Fibroblast of pulmonary artery (primary cell): ENCODE results near the gene RBM28.

Source experiments
- DNase-seq: peaks from one replicate; pipeline ENCODE4 v3.0.0-alpha.2; 2010; ENCODE audit warnings: low read depth
- H3K4me3 ChIP-seq: replicated peaks from 2 replicates; pipeline ENCODE4 v1.5.1; 2011; ENCODE audit warnings: low read depth, mild to moderate bottlenecking, control low read depth, low read length, moderate library complexity
- TF ChIP-seq, protein P1 (sequence below): IDR thresholded peaks from 2 replicates; pipeline ENCODE4 v1.5.1; 2011; ENCODE audit warnings: mild to moderate bottlenecking, control low read depth, low read length, inconsistent platforms; ENCODE audit errors: missing control alignments

Gene RBM28

DNA sequence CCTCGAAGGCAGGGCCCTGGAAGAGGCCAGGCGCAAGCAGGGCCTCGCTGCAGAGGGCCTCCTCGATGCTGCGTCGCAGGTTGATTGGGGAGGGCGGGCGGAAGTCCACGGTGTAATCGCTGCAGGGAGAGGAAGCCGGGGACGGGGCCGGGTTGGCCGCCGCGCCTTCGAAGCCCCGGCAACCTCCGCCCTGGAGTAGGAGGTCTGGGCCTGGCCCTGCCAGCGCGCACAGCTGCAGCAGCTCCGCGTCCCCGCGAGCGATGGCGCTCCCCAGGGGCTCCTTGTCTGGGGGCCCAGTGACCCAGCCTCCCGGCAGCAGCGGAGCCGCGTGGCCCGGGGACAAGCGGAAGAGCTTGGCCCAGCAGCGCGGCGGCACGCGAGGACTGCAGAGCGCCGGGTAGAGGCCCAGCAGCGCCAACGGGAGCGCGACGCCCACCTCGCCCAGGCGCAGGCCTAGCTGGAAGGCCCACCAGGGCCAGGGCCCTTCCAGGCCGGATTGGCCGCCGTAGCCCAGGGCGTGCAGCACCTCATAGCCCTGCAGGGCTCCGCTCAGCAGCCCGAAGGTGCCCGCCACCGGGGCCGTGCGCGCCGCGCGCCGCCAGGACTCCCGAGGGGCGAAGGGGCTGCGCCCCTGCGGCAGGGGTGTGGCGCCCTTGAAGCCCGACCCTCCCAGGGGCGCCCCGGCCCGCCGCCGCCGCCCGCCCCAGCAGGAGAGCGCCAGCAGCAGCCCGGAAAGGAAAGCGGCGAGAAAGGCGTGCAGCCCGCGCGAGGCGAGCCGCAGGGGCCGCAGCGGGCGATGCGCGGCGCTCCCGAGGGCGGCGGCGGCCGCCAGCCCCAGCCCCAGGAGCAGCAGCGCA lies 7.8 kb upstream of the RBM28 start:
- no peak overlapping the region for H3K4me3 ChIP-seq
- TF ChIP-seq, protein P1, sequence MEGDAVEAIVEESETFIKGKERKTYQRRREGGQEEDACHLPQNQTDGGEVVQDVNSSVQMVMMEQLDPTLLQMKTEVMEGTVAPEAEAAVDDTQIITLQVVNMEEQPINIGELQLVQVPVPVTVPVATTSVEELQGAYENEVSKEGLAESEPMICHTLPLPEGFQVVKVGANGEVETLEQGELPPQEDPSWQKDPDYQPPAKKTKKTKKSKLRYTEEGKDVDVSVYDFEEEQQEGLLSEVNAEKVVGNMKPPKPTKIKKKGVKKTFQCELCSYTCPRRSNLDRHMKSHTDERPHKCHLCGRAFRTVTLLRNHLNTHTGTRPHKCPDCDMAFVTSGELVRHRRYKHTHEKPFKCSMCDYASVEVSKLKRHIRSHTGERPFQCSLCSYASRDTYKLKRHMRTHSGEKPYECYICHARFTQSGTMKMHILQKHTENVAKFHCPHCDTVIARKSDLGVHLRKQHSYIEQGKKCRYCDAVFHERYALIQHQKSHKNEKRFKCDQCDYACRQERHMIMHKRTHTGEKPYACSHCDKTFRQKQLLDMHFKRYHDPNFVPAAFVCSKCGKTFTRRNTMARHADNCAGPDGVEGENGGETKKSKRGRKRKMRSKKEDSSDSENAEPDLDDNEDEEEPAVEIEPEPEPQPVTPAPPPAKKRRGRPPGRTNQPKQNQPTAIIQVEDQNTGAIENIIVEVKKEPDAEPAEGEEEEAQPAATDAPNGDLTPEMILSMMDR: no peak
- DNase-seq: no peak

DNA sequence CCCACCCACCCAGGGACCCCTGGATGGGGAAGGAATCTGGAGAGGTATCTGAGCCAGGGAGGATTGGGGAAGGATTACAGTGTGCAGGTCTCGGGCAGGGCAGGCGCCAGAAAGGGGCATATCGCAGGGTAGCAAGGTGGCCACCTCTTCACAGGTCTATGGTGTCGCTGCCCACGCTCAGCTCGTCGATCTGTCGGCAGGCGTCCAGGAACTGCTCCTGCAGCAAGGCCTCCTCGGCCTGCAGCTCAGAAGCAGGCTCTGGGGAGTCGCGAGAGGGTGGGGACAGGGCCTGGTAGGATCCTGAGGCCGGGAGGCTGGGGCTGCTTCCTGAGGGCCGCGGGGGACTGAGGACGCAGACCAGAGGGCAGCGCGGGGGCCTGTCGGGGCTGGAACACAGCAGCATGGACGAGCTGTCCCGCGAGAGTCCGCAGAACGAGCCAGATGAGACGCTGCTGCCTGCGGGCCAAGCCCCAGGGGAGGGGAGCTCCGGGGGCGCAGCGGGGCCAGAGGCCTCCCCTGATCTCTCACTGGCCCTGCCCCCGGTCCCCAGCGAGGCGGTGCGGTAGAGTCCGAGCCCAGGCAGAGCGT lies 7.1 kb upstream of the RBM28 start:
- DNase-seq: no peak
- H3K4me3 ChIP-seq: no peak overlapping the region
- TF ChIP-seq, protein P1: no peak

DNA sequence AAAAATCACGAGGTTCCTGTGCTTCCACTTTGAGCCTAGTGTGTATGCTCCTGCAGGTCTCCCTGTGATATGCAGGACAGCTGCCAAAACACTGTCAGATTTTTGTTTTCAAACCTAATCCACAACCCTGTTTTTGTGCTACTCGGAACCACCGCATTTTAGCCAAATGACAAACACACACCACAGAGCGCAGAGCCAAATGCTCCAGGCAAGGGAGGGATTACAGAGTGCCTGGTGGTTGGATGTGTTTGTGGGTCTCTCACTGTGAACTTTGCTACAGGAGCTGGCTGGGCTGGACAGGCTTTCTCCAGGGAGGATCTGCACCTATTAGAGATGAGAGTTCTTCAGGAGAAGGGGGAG lies 5.7 kb upstream of the RBM28 start:
- TF ChIP-seq, protein P1: no peak
- no peak for DNase-seq
- H3K4me3 ChIP-seq: no peak overlapping the region

GRCh38 chr7:128347647-128348097 lies 4.0 kb upstream of the RBM28 start:
- H3K4me3 ChIP-seq: no peak overlapping the region
- DNase-seq: peak; percentile 67
- TF ChIP-seq, protein P1: peak; percentile 84

DNA sequence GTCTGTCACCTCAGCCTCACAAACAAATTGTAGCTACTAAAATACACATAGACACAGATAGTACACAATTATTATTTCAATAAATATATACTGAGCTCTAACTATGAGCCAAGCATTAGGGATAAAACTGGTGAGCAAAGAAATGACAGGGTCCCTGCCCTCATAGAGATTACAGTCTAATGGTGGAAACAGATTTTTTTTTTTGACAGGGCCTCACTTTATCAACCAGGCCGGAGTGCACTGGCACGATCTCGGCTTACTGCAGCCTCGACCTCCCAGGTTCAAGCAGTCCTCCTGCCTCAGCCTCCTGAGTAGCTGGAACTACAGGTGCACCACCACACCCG lies 695 bp upstream of the RBM28 start:
- no peak overlapping the region for H3K4me3 ChIP-seq
- DNase-seq: no peak
- TF ChIP-seq, protein P1: no peak

DNA sequence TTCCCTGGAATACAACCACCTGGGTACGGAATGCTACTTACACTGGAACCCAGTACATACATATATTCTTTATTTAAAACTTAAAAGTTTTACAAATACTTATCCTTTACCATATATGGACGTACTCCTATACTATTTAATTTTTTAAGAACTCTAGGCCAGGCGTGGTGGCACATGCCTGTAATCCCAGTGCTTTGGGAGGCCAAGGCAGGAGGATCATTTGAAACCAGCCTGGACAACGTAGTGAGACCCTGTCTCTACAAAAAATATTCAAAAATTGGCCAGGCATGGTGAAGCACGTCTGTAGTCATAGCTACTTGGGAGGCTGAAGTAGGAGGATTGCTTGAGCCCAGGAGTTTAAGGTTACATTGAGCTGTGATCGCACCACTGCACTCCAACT lies 2.0 kb downstream of the RBM28 start:
- DNase-seq: no peak
- no peak overlapping the region for H3K4me3 ChIP-seq
- TF ChIP-seq, protein P1: no peak
